AG04449 (cell line): ENCODE results near the gene AMBRA1.

Experiments used
- CTCF ChIA-PET: fragments of 350-600 bp; formaldehyde crosslinking; extraction: SDS; loops from one replicate; lab custom pipeline; 2021; ENCODE audit warnings: antibody characterized with exemption; lab: Yijun Ruan, JAX
- POLR2A ChIA-PET: fragments of 400-600, 350-600 bp; formaldehyde crosslinking; extraction: SDS; loops from one replicate; lab custom pipeline; 2020; ENCODE audit warnings: antibody characterized with exemption, inconsistent platforms; lab: Yijun Ruan, JAX
- DNase-seq: peaks from one replicate; pipeline ENCODE4 v3.0.0-alpha.2; 2010; ENCODE audit warnings: low read depth, low spot score
- H3K4me3 ChIP-seq: 2 replicates; pipeline ENCODE4 v1.5.1; 2011; ENCODE audit warnings: low read depth, mild to moderate bottlenecking, control low read depth, low read length
- CTCF ChIP-seq: IDR thresholded peaks from one replicate; pipeline ENCODE4 v1.5.1; 2011; ENCODE audit warnings: mild to moderate bottlenecking, moderate library complexity, low read length, control low read depth, inconsistent platforms; ENCODE audit not compliant: insufficient read depth; ENCODE audit errors: missing control alignments

AMBRA1 gene

GRCh38 chr11:46574656-46575055, 19.2 kb downstream of the AMBRA1 start:
- TF ChIP-seq CTCF, result no peak
- no peak overlapping the region for H3K4me3 ChIP-seq
- CTCF ChIA-PET, result interaction anchor here (1.4 kb wide), 1 partner anchor 183 kb away, joined by 4 read pairs; the partner anchor contains the start of gene CHRM4
- POLR2A ChIA-PET, result no interaction called here
- DNase-seq, result no peak

GRCh38 chr11:46570790-46571398, 22.9 kb downstream of the AMBRA1 start:
- no peak for DNase-seq
- no peak overlapping the region for H3K4me3 ChIP-seq
- ChIA-PET CTCF (interaction anchor here (0.9 to 2.2 kb wide), 5 partner anchors 9 to 33 kb away, joined by 3 to 6 read pairs (median 4); no protein-coding TSS in a partner anchor), POLR2A (no interaction called here)
- TF ChIP-seq CTCF, result no peak

GRCh38 chr11:46565232-46565840, 28.5 kb downstream of the AMBRA1 start:
- TF ChIP-seq CTCF, result no peak
- POLR2A ChIA-PET, result no interaction called here
- CTCF ChIA-PET, result no interaction called here

GRCh38 chr11:46564459-46564858, 29.4 kb downstream of the AMBRA1 start:
- no peak for TF ChIP-seq CTCF
- ChIA-PET POLR2A (no interaction called here), CTCF (interaction anchor here (1.1 kb wide), 1 partner anchor 176 kb away, joined by 5 read pairs; no protein-coding TSS in a partner anchor)
- no peak overlapping the region for H3K4me3 ChIP-seq
- DNase-seq, result no peak

More at GRCh38 chr11:46565232-46565840, 28.5 kb downstream of the AMBRA1 start:
- no peak overlapping the region for H3K4me3 ChIP-seq
- no peak for DNase-seq

GRCh38 chr11:46562527-46562926, 31.3 kb downstream of the AMBRA1 start:
- ChIA-PET CTCF (interaction anchor here (1.1 to 1.5 kb wide), 2 partner anchors 8 to 33 kb away, joined by 3 to 4 read pairs; no protein-coding TSS in a partner anchor), POLR2A (no interaction called here)
- no peak for TF ChIP-seq CTCF
- no peak for DNase-seq
- H3K4me3 ChIP-seq, result no peak overlapping the region

GRCh38 chr11:46560300-46560991, 33.4 kb downstream of the AMBRA1 start:
- no peak for TF ChIP-seq CTCF
- H3K4me3 ChIP-seq, result no peak overlapping the region
- no peak for DNase-seq
- CTCF ChIA-PET, result interaction anchor here (1.0 to 1.1 kb wide), 2 partner anchors 31 to 172 kb away, joined by 4 read pairs; no protein-coding TSS in a partner anchor
- POLR2A ChIA-PET, result no interaction called here
